ELR (cell line): Measurements from ENCODE around the gene TESMIN.
A peak's percentile ranks its signal among the peaks of the same experiment; 100 is the strongest.

Experiments
- DNase-seq: peaks from one replicate; pipeline ENCODE4 v3.0.0-alpha.2; 2015; ENCODE audit warnings: low read depth

Gene TESMIN

GRCh38 chr11:68751331-68751856 is at the start of gene TESMIN:
TSS of gene TESMIN (minus strand) at chr11:68751520. CDS start at chr11:68750660, 860 bp downstream.
- DNase-seq, result peak; percentile 87

GRCh38 chr11:68798221-68798813 is 47.0 kb upstream of the TESMIN start:
- DNase-seq, result peak; percentile 39

GRCh38 chr11:68796801-68797200 is 45.5 kb upstream of the TESMIN start:
- DNase-seq, result no peak

- DNase-seq, result peak; percentile 63
These were observed 41.2 kb upstream of the TESMIN start for GRCh38 chr11:68792400-68792966.

- no peak for DNase-seq
These were observed 33.3 kb upstream of the TESMIN start for GRCh38 chr11:68784653-68785052.

- no peak for DNase-seq
These were observed 32.0 kb upstream of the TESMIN start for GRCh38 chr11:68783216-68783821.

- no peak for DNase-seq
These were observed 31.4 kb upstream of the TESMIN start for GRCh38 chr11:68782711-68783110.

GRCh38 chr11:68780829-68781228 is 29.5 kb upstream of the TESMIN start:
- DNase-seq, result peak; percentile 19

- no peak for DNase-seq
These were observed 26.9 kb upstream of the TESMIN start for GRCh38 chr11:68778205-68778604.

GRCh38 chr11:68776442-68777235 is 25.3 kb upstream of the TESMIN start:
- no peak for DNase-seq

- DNase-seq, result no peak
These were observed 24.6 kb upstream of the TESMIN start for GRCh38 chr11:68775951-68776388.

GRCh38 chr11:68774194-68774585 is 22.9 kb upstream of the TESMIN start:
- no peak for DNase-seq

GRCh38 chr11:68773521-68774193 is 22.3 kb upstream of the TESMIN start:
- no peak for DNase-seq

GRCh38 chr11:68772936-68773335 is 21.6 kb upstream of the TESMIN start:
- no peak for DNase-seq

GRCh38 chr11:68770781-68771180 is 19.5 kb upstream of the TESMIN start:
- no peak for DNase-seq

GRCh38 chr11:68767672-68768071 is 16.4 kb upstream of the TESMIN start:
- DNase-seq, result no peak

- DNase-seq, result no peak
These were observed 15.5 kb upstream of the TESMIN start for GRCh38 chr11:68766786-68767185.

- DNase-seq, result no peak
These were observed 13.4 kb upstream of the TESMIN start for GRCh38 chr11:68764746-68765145.

- DNase-seq, result no peak
These were observed 12.8 kb upstream of the TESMIN start for GRCh38 chr11:68763926-68764657.

- peak; percentile 32 for DNase-seq
These were observed 11.9 kb upstream of the TESMIN start for GRCh38 chr11:68763181-68763721.

GRCh38 chr11:68762481-68762880 is 11.2 kb upstream of the TESMIN start:
- DNase-seq, result no peak
